ENCODE measurements around the gene COL16A1. TPM values are rescaled to one million over a fixed set of nuclear protein-coding genes. Genes with fewer than 3 reads are reported as not detected.

COL16A1 gene
- total and polyA plus RNA-seq, 2 of the 4 experiments (the other 2 are of a cell fraction), result 34.2 to 62.8 TPM

DNA sequence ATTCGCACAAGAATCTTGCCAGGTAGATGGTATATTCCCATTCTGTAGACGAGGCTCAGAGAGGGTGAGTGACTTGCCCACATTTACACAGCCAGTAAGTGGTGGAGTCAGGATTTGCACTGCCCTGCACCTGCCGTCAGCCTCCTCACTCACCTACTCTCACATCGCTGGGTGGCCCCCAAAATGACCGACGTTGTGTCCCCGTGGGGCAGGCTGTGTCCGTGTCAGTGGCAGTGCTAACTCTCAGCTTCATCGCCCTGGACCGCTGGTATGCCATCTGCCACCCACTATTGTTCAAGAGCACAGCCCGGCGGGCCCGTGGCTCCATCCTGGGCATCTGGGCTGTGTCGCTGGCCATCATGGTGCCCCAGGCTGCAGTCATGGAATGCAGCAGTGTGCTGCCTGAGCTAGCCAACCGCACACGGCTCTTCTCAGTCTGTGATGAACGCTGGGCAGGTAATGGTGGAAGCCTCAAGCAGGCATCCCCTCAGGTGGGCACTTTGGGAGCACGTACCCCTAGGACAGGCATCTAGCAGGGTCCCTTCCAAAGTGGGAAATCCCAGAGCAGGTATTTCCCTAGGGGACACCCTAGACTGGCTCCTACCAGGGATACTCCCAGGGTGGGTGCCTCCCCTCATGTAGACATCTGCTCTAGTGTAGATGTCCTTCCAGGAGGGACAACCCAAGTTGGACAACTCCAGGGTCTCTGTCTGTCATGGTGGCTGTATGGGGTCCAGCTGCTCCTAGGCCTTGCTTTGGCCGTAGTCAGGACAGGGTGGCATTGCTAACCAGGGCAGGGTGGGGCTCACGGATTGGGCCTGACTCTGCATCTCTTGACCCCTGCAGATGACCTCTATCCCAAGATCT is 83.0 kb downstream of the COL16A1 start:
- Histone ChIP-seq H3K4me1 (ENCODE audit: control insufficient read depth, insufficient read depth, low read length) (peaks cover 2% of the 10 kb centered on the region), H3K4ac (ENCODE audit: low read depth, low read length) (no peak overlapping the region), H3K23ac (ENCODE audit: low read depth, low read length) (no peak overlapping the region), H3K9ac (ENCODE audit: low read depth, low read length) (no peak overlapping the region), H3K27ac (ENCODE audit: insufficient read depth, low read length) (no peak overlapping the region), H3K18ac (ENCODE audit: low read depth, low read length) (no peak overlapping the region), H3K9me1 (ENCODE audit: insufficient read depth, low read length) (0 out of 2 replicates have a peak, but pooled peaks cover 9% of the 10 kb centered on the region), H4K5ac (ENCODE audit: low read depth, low read length) (no peak overlapping the region), H2BK120ac (ENCODE audit: low read depth, low read length) (no peak overlapping the region), H3K14ac (replicated peaks; ENCODE audit: low read depth, low read length) (no peak overlapping the region), H4K20me1 (ENCODE audit: insufficient read depth, low read length) (0 out of 2 replicates have a peak, but pooled peaks cover 3% of the 10 kb centered on the region), H3K56ac (ENCODE audit: extremely low read depth, insufficient read depth, low read length) (no peak overlapping the region), H2AK5ac (ENCODE audit: low read depth, low read length) (no peak overlapping the region), H3K36me3 (ENCODE audit: control insufficient read depth, insufficient read depth, low read length) (no peaks in the 10 kb centered on the region), H2BK15ac (ENCODE audit: low read depth, low read length) (no peak overlapping the region), H3K4me2 (ENCODE audit: low read depth, low read length) (no peak overlapping the region), H3K79me1 (ENCODE audit: low read depth in 1 of 2, low read length in 2 of 2) (no peaks in the 10 kb centered on the region), H3K9me3 (ENCODE audit: control insufficient read depth, insufficient read depth, low read length) (no peaks in the 10 kb centered on the region), H2BK20ac (ENCODE audit: low read depth, low read length) (no peak overlapping the region), H4K8ac (ENCODE audit: low read depth in 2 of 2, low read length in 2 of 2) (no peak overlapping the region), H3K4me3 (ENCODE audit: insufficient read depth, low read depth, low read length) (no peak overlapping the region), H2AFZ (replicated peaks; ENCODE audit: low read length, poor library complexity) (no peak overlapping the region), H2BK5ac (ENCODE audit: low read depth, low read length, poor library complexity, severe bottlenecking) (no peak overlapping the region), H3K27me3 (ENCODE audit: control insufficient read depth, insufficient read depth, low read length) (peaks cover 29% of the 10 kb centered on the region), H2AK9ac (replicated peaks; ENCODE audit: low read depth, low read length, poor library complexity) (no peak overlapping the region), H4K91ac (ENCODE audit: insufficient read depth, low read depth, low read length) (no peak overlapping the region)
- TF ChIP-seq SMC3 (IDR thresholded peaks at IDR 0.05; ENCODE audit: low read depth, low read length), result no peak
- TF ChIP-seq NFE2L2 (IDR thresholded peaks at IDR 0.05; ENCODE audit: low read depth, low read length), result no peak
- TF ChIP-seq, protein P1, sequence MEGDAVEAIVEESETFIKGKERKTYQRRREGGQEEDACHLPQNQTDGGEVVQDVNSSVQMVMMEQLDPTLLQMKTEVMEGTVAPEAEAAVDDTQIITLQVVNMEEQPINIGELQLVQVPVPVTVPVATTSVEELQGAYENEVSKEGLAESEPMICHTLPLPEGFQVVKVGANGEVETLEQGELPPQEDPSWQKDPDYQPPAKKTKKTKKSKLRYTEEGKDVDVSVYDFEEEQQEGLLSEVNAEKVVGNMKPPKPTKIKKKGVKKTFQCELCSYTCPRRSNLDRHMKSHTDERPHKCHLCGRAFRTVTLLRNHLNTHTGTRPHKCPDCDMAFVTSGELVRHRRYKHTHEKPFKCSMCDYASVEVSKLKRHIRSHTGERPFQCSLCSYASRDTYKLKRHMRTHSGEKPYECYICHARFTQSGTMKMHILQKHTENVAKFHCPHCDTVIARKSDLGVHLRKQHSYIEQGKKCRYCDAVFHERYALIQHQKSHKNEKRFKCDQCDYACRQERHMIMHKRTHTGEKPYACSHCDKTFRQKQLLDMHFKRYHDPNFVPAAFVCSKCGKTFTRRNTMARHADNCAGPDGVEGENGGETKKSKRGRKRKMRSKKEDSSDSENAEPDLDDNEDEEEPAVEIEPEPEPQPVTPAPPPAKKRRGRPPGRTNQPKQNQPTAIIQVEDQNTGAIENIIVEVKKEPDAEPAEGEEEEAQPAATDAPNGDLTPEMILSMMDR (conservative IDR thresholded peaks at IDR 0.05; ENCODE audit: low read depth, low read length), result no peak
- TF ChIP-seq RCOR1 (IDR thresholded peaks at IDR 0.05; ENCODE audit: insufficient replicate concordance, low read length), result no peak
- no peak for TF ChIP-seq BHLHE40 (IDR thresholded peaks at IDR 0.05; ENCODE audit: low read depth, low read length)
- TF ChIP-seq, protein P2, sequence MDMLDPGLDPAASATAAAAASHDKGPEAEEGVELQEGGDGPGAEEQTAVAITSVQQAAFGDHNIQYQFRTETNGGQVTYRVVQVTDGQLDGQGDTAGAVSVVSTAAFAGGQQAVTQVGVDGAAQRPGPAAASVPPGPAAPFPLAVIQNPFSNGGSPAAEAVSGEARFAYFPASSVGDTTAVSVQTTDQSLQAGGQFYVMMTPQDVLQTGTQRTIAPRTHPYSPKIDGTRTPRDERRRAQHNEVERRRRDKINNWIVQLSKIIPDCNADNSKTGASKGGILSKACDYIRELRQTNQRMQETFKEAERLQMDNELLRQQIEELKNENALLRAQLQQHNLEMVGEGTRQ (IDR thresholded peaks at IDR 0.05; ENCODE audit: low read depth, low read length), result no peak
- TF ChIP-seq CEBPB (IDR thresholded peaks at IDR 0.05; ENCODE audit: low read depth, low read length), result no peak
- no peak for TF ChIP-seq MAZ (IDR thresholded peaks at IDR 0.05; ENCODE audit: borderline replicate concordance, low read depth, low read length)
- TF ChIP-seq, protein P3, sequence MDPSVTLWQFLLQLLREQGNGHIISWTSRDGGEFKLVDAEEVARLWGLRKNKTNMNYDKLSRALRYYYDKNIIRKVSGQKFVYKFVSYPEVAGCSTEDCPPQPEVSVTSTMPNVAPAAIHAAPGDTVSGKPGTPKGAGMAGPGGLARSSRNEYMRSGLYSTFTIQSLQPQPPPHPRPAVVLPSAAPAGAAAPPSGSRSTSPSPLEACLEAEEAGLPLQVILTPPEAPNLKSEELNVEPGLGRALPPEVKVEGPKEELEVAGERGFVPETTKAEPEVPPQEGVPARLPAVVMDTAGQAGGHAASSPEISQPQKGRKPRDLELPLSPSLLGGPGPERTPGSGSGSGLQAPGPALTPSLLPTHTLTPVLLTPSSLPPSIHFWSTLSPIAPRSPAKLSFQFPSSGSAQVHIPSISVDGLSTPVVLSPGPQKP (IDR thresholded peaks at IDR 0.05; ENCODE audit: borderline replicate concordance, low read depth, low read length), result no peak
- TF ChIP-seq MXI1 (IDR thresholded peaks at IDR 0.05; ENCODE audit: borderline replicate concordance, low read depth, low read length), result no peak
- no peak for TF ChIP-seq POLR2A (IDR thresholded peaks at IDR 0.05; ENCODE audit: low read depth, low read length)
- TF ChIP-seq RFX5 (IDR thresholded peaks at IDR 0.05; ENCODE audit: low read depth, low read length), result no peak
- no peak for TF ChIP-seq RAD21 (IDR thresholded peaks at IDR 0.05; ENCODE audit: low read length)
- TF ChIP-seq MAFK (IDR thresholded peaks at IDR 0.05; ENCODE audit: low read depth, low read length), result no peak
- DNase-seq, result no peak
- no peak for ATAC-seq (ENCODE audit: low read depth)
- ChIA-PET CTCF (interaction anchor here (1.3 kb wide), 1 partner anchor 8 kb away, joined by 3 read pairs; no protein-coding TSS in a partner anchor), POLR2A (ENCODE audit: unreplicated experiment) (interaction anchor here (0.6 kb wide), 1 partner anchor 8 kb away, joined by 3 read pairs; no protein-coding TSS in a partner anchor)
- BruUV-seq (replicated peaks), result no TSS peak
- dilution Hi-C loops (cut with HindIII; ENCODE audit: low sequenced_read_pairs, unreplicated experiment) (no loop called here), intact Hi-C loops (cut with micrococcal nuclease) (no loop called here), in situ Hi-C loops (cut with MboI; ENCODE audit: low sequenced_read_pairs) (no loop called here)
- WGBS, 2 experiments (ENCODE audit: extremely low coverage in 2 of 2, insufficient read length in 1 of 2), result 85% methylated on average over 10 of the region's 20 CpGs; no CpG with 5 or more reads in 1 of the 2 experiments

Data from IMR-90 (cell line).